HEK293 (cell line): Measurements from ENCODE around the gene PERM1.
"Not testable (repeated sequence)": the region's sequence is repeated elsewhere in the genome, so short reads cannot be mapped to it uniquely, and the experiment has no call there.

Experiments
- CTCF ChIA-PET: fragments of 350-600 bp; formaldehyde crosslinking; extraction: SDS; loops from one replicate; lab custom pipeline; 2021; ENCODE audit warnings: antibody characterized with exemption; lab: Yijun Ruan, JAX
- POLR2A ChIA-PET: fragments of 300-600 bp; formaldehyde crosslinking; extraction: SDS; loops from one replicate; lab custom pipeline; 2020; ENCODE audit warnings: antibody characterized with exemption, inconsistent platforms; lab: Yijun Ruan, JAX
- H3K27ac ChIP-seq: fragments of 200-500 bp; sonication (Bioruptor generic); 2 replicates; pipeline ENCODE4 v1.5.1; 2014; ENCODE audit warnings: low read depth, low read length, control low read depth, inconsistent platforms; ENCODE audit errors: extremely low read depth
- H3K36me3 ChIP-seq, 2 experiments: fragments of 200-500 bp in 1 of 2; sonication (Bioruptor generic) in 1 of 2; 1 replicate in 1 of 2; 2 replicates in 1 of 2; pipeline ENCODE4 v1.5.1; 2014 to 2017; ENCODE audit warnings: inconsistent platforms in 2 of 2, low read length in 2 of 2; ENCODE audit not compliant: control insufficient read depth in 2 of 2, insufficient read depth in 1 of 2
- H3K4me1 ChIP-seq: fragments of 200-500 bp; sonication (Bioruptor generic); 2 replicates; pipeline ENCODE4 v1.5.1; 2014; ENCODE audit warnings: mild to moderate bottlenecking, low read length, inconsistent platforms; ENCODE audit not compliant: control insufficient read depth, insufficient read depth
- H3K4me3 ChIP-seq: 2 replicates; pipeline ENCODE4 v1.5.1; 2011; ENCODE audit warnings: low read depth, mild to moderate bottlenecking, control low read depth, low read length, moderate library complexity
- H3K9me3 ChIP-seq: fragments of 200-500 bp; sonication (Bioruptor generic); 2 replicates; pipeline ENCODE4 v1.5.1; 2014; ENCODE audit warnings: low read depth, low read length, inconsistent platforms; ENCODE audit not compliant: control insufficient read depth, insufficient read depth
- BCL6B ChIP-seq: fragments of 450-650 bp; formaldehyde crosslinking; IDR thresholded peaks from 2 replicates; pipeline ENCODE4 v1.5.1; 2017; ENCODE audit warnings: missing biosample characterization, missing genetic modification characterization
- EGR2 ChIP-seq: fragments of 450-650 bp; formaldehyde crosslinking; IDR thresholded peaks from 2 replicates; pipeline ENCODE4 v1.5.1; 2016; ENCODE audit warnings: low read depth, missing biosample characterization, missing genetic modification characterization
- GLI2 ChIP-seq: fragments of 450-650 bp; formaldehyde crosslinking; IDR thresholded peaks from 2 replicates; pipeline ENCODE4; 2017; ENCODE audit warnings: missing biosample characterization, missing genetic modification characterization, low read depth, borderline replicate concordance
- GLIS1 ChIP-seq: fragments of 450-650 bp; formaldehyde crosslinking; IDR thresholded peaks from 2 replicates; pipeline ENCODE4 v1.5.1; 2016; ENCODE audit warnings: missing biosample characterization, missing genetic modification characterization
- GLIS2 ChIP-seq: fragments of 450-650 bp; formaldehyde crosslinking; IDR thresholded peaks from 2 replicates; pipeline ENCODE4 v1.5.1; 2016; ENCODE audit warnings: missing biosample characterization, missing genetic modification characterization
- HOXD13 ChIP-seq: sonication (generic); formaldehyde crosslinking; IDR thresholded peaks from 2 replicates; pipeline ENCODE4 v1.8.0; 2022; ENCODE audit warnings: missing genetic modification reagents, borderline replicate concordance
- MEIS1 ChIP-seq: sonication (generic); formaldehyde crosslinking; IDR thresholded peaks from 2 replicates; pipeline ENCODE4 v1.8.1; 2022; ENCODE audit warnings: missing genetic modification reagents, mild to moderate bottlenecking, borderline replicate concordance
- PATZ1 ChIP-seq: fragments of 450-650 bp; formaldehyde crosslinking; IDR thresholded peaks from 2 replicates; pipeline ENCODE4 v1.5.1; 2016; ENCODE audit warnings: missing biosample characterization, missing genetic modification characterization
- SALL2 ChIP-seq: fragments of 450-650 bp; formaldehyde crosslinking; IDR thresholded peaks from 2 replicates; pipeline ENCODE4 v1.5.0; 2017; ENCODE audit warnings: missing biosample characterization, mild to moderate bottlenecking, missing genetic modification characterization, borderline replicate concordance
- SCRT1 ChIP-seq: fragments of 450-650 bp; formaldehyde crosslinking; IDR thresholded peaks from 2 replicates; pipeline ENCODE4 v1.5.1; 2016; ENCODE audit warnings: missing biosample characterization, missing genetic modification characterization, borderline replicate concordance
- ZBTB10 ChIP-seq: fragments of 450-650 bp; formaldehyde crosslinking; IDR thresholded peaks from 2 replicates; pipeline ENCODE4 v1.5.1; 2016; ENCODE audit warnings: missing biosample characterization, missing genetic modification characterization
- ZFHX2 ChIP-seq: fragments of 450-650 bp; formaldehyde crosslinking; conservative IDR thresholded peaks from 2 replicates; pipeline ENCODE4 v1.5.1; 2016; ENCODE audit warnings: missing biosample characterization, missing genetic modification characterization
- ZIC2 ChIP-seq: fragments of 450-650 bp; formaldehyde crosslinking; IDR thresholded peaks from 2 replicates; pipeline ENCODE4 v1.5.1; 2016; ENCODE audit warnings: missing biosample characterization, missing genetic modification characterization
- ZNF16 ChIP-seq: fragments of 450-650 bp; formaldehyde crosslinking; IDR thresholded peaks from 2 replicates; pipeline ENCODE4 v1.5.1; 2016; ENCODE audit warnings: low read depth, missing biosample characterization, missing genetic modification characterization
- ZNF19 ChIP-seq: fragments of 450-650 bp; formaldehyde crosslinking; IDR thresholded peaks from 2 replicates; pipeline ENCODE4; 2016; ENCODE audit warnings: missing biosample characterization, missing genetic modification characterization, low read depth
- ZNF529 ChIP-seq: fragments of 450-650 bp; formaldehyde crosslinking; IDR thresholded peaks from 2 replicates; pipeline ENCODE4 v1.5.1; 2017; ENCODE audit warnings: missing genetic modification characterization, missing biosample characterization; ENCODE audit not compliant: insufficient replicate concordance
- ZNF555 ChIP-seq: fragments of 450-650 bp; formaldehyde crosslinking; conservative IDR thresholded peaks from 2 replicates; pipeline ENCODE4 v1.5.1; 2017; ENCODE audit warnings: missing biosample characterization, mild to moderate bottlenecking, missing genetic modification characterization, inconsistent platforms
- ZNF768 ChIP-seq: fragments of 450-650 bp; formaldehyde crosslinking; IDR thresholded peaks from 2 replicates; pipeline ENCODE4 v1.5.1; 2018; ENCODE audit warnings: missing biosample characterization, mild to moderate bottlenecking, missing genetic modification characterization
- ZSCAN4 ChIP-seq: fragments of 450-650 bp; formaldehyde crosslinking; IDR thresholded peaks from 2 replicates; pipeline ENCODE4 v1.5.1; 2017; ENCODE audit warnings: missing biosample characterization, missing genetic modification characterization

The PERM1 gene

GRCh38 chr1:981955-982558, at the start of gene PERM1:
Gene PERM1 (minus strand): TSS chr1:982093. CDS start chr1:981029, 1,064 bp downstream.
- H3K9me3 ChIP-seq, result no peaks in the 10 kb centered on the region
- no peak within 1 kb of the TSS for H3K27ac ChIP-seq
- H3K36me3 ChIP-seq, result no peaks in the 10 kb centered on the region
- no peak within 1 kb of the TSS for H3K4me3 ChIP-seq
- ChIA-PET POLR2A (interaction anchor here (1.1 to 2.0 kb wide), 3 partner anchors 13 to 43 kb away, joined by 3 to 11 read pairs (median 3); no protein-coding TSS in a partner anchor), CTCF (interaction anchor here (1.1 to 4.0 kb wide), 5 partner anchors 12 to 139 kb away, joined by 4 to 53 read pairs (median 15); no protein-coding TSS in a partner anchor)
- no peaks in the 10 kb centered on the region for H3K4me1 ChIP-seq
- TF ChIP-seq ZNF555 (tag by site-specific recombination) (no peak), ZNF16 (no peak), ZNF529 (tag by site-specific recombination) (no peak), MEIS1 (CRISPR knock-in tag) (no peak)
- TF ChIP-seq, all 188 proteins: peak for 0

- ChIA-PET CTCF (interaction anchor here (0.6 to 1.3 kb wide), 2 partner anchors 35 to 55 kb away, joined by 3 to 4 read pairs; no protein-coding TSS in a partner anchor), POLR2A (interaction anchor here (1.3 kb wide), 1 partner anchor 30 kb away, joined by 3 read pairs; no protein-coding TSS in a partner anchor)
- peak; percentile 94 for TF ChIP-seq ZSCAN4
- 0 out of 2 replicates have a peak, but pooled peaks have one; percentile 31 for TF ChIP-seq SALL2
- TF ChIP-seq ZNF768 (tag by site-specific recombination), result peak; percentile 35; the same call in 1 of the 2 replicates
- TF ChIP-seq EGR2 (tag by site-specific recombination), result 0 out of 2 replicates have a peak, but pooled peaks have one; percentile 16
- TF ChIP-seq PATZ1 (tag by site-specific recombination), result 0 out of 2 replicates have a peak, but pooled peaks have one; percentile 14
- TF ChIP-seq ZIC2 (tag by site-specific recombination), result peak; percentile 16; the same call in 1 of the 2 replicates
- TF ChIP-seq GLIS1 (tag by site-specific recombination), result peak; percentile 68
- TF ChIP-seq GLIS2 (tag by site-specific recombination), result 0 out of 2 replicates have a peak, but pooled peaks have one; percentile 45
- not testable (repeated sequence) for H3K27ac ChIP-seq, H3K9me3 ChIP-seq, H3K4me3 ChIP-seq, H3K4me1 ChIP-seq
- peaks cover 0 to 30% of the 10 kb centered on the region in 2 experiments; a peak in 1 of 3 replicates for H3K36me3 ChIP-seq
Observed at GRCh38 chr1:1030867-1031658, 49.2 kb upstream of the PERM1 start.

GRCh38 chr1:1027791-1028190, 45.9 kb upstream of the PERM1 start:
- Histone ChIP-seq H3K4me1 (no peaks in the 10 kb centered on the region), H3K9me3 (no peaks in the 10 kb centered on the region), H3K27ac (no peak overlapping the region), H3K4me3 (no peak overlapping the region), H3K36me3 (peaks cover 0 to 45% of the 10 kb centered on the region in 2 experiments; a peak in 1 of 3 replicates)
- CTCF ChIA-PET, result interaction anchor here (0.7 kb wide), 1 partner anchor 55 kb away, joined by 3 read pairs; no protein-coding TSS in a partner anchor
- POLR2A ChIA-PET, result no interaction called here
- TF ChIP-seq SCRT1 (tag by site-specific recombination) (no peak), ZIC2 (tag by site-specific recombination) (peak; percentile 85), GLI2 (no peak), ZNF19 (tag by site-specific recombination) (no peak), ZFHX2 (tag by site-specific recombination) (peak; percentile 97), HOXD13 (CRISPR knock-in tag) (no peak), EGR2 (tag by site-specific recombination) (peak; percentile 97), ZBTB10 (tag by site-specific recombination) (no peak), BCL6B (tag by site-specific recombination) (no peak)
